ENCODE results near the gene CNBD2.
A peak's percentile ranks its signal among the peaks of the same experiment; 100 is the strongest.

- TF ChIP-seq CREB1 (IDR thresholded peaks at IDR 0.05; ENCODE audit: low read depth) (no peak), REST (IDR thresholded peaks at IDR 0.05; ENCODE audit: low read depth) (peak; percentile 30; the same call in 1 of the 2 replicates), TCF12 (IDR thresholded peaks at IDR 0.05; ENCODE audit: low read depth) (peak; percentile 82), EGR1 (IDR thresholded peaks at IDR 0.05) (no peak)
Observed at GRCh38 chr20:36050436-36051317, 82.3 kb downstream of the CNBD2 start.

Data from Ishikawa (cell line).